GM23338 (cell line): ENCODE results near the gene CABP4.

Source experiments
- CREB1 ChIP-seq: fragments of 250-450 bp; sonication (Bioruptor Pico); IDR thresholded peaks from 2 replicates; pipeline ENCODE4 v1.5.0; 2020; ENCODE audit warnings: low read depth, mild to moderate bottlenecking, moderate library complexity
- EZH2 ChIP-seq: fragments of 200-600 bp; sonication (generic); IDR thresholded peaks from one replicate; pipeline ENCODE4 v1.8.0; 2017; ENCODE audit warnings: antibody characterized with exemption, mild to moderate bottlenecking, low read depth; ENCODE audit not compliant: unreplicated experiment
- EZH2phosphoT487 ChIP-seq: fragments of 200-600 bp; sonication (generic); IDR thresholded peaks from one replicate; pipeline ENCODE4 v1.8.1; 2018; ENCODE audit warnings: antibody characterized with exemption; ENCODE audit not compliant: unreplicated experiment
- JUNB ChIP-seq: IDR thresholded peaks from one replicate; pipeline ENCODE4 v1.6.1; 2016; ENCODE audit warnings: antibody characterized with exemption; ENCODE audit not compliant: unreplicated experiment
- NANOG ChIP-seq: IDR thresholded peaks from 2 replicates; pipeline ENCODE4 v1.6.1; 2016; ENCODE audit warnings: antibody characterized with exemption, borderline replicate concordance
- POLR2AphosphoS5 ChIP-seq: IDR thresholded peaks from 2 replicates; pipeline ENCODE4 v1.6.1; 2016; ENCODE audit warnings: antibody characterized with exemption, low read depth
- STAT1 ChIP-seq: IDR thresholded peaks from one replicate; pipeline ENCODE4 v1.6.1; 2016; ENCODE audit warnings: antibody characterized with exemption; ENCODE audit not compliant: unreplicated experiment
- ZNF331 ChIP-seq: fragments of 250-450 bp; sonication (Bioruptor Pico); IDR thresholded peaks from 2 replicates; pipeline ENCODE4 v1.5.0; 2020; ENCODE audit warnings: low read depth, mild to moderate bottlenecking, moderate library complexity
- TF ChIP-seq, protein P1 (sequence below), 2 experiments: fragments of 200-600 bp in 1 of 2; sonication (generic) in 1 of 2; conservative IDR thresholded peaks; 2 replicates each; pipeline versions ENCODE4 v1.5.1 to v1.6.1; 2016 to 2017; ENCODE audit warnings: antibody characterized with exemption in 2 of 2, low read depth in 2 of 2, mild to moderate bottlenecking in 2 of 2, moderate library complexity in 1 of 2
- TF ChIP-seq, protein P2 (sequence below): IDR thresholded peaks from 2 replicates; pipeline ENCODE4 v1.6.1; 2016; ENCODE audit warnings: antibody characterized with exemption
- TF ChIP-seq, protein P3 (sequence below): fragments of 250-450 bp; sonication (Bioruptor Pico); IDR thresholded peaks from 2 replicates; pipeline ENCODE4 v1.5.0; 2020; ENCODE audit warnings: mild to moderate bottlenecking, moderate library complexity
- TF ChIP-seq, protein P4 (sequence below): IDR thresholded peaks from one replicate; pipeline ENCODE4 v1.6.1; 2018; ENCODE audit warnings: antibody characterized with exemption; ENCODE audit not compliant: unreplicated experiment

GRCh38 chr11:67438158-67438902 lies 16.8 kb upstream of the CABP4 start:
- TF ChIP-seq CREB1 (no peak), POLR2AphosphoS5 (no peak; the same call in 1 of the 2 replicates), EZH2 (no peak), EZH2phosphoT487 (no peak), NANOG (no peak), JUNB (no peak), STAT1 (no peak), ZNF331 (no peak)
- TF ChIP-seq, protein P1, sequence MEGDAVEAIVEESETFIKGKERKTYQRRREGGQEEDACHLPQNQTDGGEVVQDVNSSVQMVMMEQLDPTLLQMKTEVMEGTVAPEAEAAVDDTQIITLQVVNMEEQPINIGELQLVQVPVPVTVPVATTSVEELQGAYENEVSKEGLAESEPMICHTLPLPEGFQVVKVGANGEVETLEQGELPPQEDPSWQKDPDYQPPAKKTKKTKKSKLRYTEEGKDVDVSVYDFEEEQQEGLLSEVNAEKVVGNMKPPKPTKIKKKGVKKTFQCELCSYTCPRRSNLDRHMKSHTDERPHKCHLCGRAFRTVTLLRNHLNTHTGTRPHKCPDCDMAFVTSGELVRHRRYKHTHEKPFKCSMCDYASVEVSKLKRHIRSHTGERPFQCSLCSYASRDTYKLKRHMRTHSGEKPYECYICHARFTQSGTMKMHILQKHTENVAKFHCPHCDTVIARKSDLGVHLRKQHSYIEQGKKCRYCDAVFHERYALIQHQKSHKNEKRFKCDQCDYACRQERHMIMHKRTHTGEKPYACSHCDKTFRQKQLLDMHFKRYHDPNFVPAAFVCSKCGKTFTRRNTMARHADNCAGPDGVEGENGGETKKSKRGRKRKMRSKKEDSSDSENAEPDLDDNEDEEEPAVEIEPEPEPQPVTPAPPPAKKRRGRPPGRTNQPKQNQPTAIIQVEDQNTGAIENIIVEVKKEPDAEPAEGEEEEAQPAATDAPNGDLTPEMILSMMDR (conservative IDR thresholded peaks at IDR 0.05; ENCODE audit: low read depth in 2 of 2), result no peak
- TF ChIP-seq, protein P2, sequence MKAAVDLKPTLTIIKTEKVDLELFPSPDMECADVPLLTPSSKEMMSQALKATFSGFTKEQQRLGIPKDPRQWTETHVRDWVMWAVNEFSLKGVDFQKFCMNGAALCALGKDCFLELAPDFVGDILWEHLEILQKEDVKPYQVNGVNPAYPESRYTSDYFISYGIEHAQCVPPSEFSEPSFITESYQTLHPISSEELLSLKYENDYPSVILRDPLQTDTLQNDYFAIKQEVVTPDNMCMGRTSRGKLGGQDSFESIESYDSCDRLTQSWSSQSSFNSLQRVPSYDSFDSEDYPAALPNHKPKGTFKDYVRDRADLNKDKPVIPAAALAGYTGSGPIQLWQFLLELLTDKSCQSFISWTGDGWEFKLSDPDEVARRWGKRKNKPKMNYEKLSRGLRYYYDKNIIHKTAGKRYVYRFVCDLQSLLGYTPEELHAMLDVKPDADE, result no peak
- TF ChIP-seq, protein P3, sequence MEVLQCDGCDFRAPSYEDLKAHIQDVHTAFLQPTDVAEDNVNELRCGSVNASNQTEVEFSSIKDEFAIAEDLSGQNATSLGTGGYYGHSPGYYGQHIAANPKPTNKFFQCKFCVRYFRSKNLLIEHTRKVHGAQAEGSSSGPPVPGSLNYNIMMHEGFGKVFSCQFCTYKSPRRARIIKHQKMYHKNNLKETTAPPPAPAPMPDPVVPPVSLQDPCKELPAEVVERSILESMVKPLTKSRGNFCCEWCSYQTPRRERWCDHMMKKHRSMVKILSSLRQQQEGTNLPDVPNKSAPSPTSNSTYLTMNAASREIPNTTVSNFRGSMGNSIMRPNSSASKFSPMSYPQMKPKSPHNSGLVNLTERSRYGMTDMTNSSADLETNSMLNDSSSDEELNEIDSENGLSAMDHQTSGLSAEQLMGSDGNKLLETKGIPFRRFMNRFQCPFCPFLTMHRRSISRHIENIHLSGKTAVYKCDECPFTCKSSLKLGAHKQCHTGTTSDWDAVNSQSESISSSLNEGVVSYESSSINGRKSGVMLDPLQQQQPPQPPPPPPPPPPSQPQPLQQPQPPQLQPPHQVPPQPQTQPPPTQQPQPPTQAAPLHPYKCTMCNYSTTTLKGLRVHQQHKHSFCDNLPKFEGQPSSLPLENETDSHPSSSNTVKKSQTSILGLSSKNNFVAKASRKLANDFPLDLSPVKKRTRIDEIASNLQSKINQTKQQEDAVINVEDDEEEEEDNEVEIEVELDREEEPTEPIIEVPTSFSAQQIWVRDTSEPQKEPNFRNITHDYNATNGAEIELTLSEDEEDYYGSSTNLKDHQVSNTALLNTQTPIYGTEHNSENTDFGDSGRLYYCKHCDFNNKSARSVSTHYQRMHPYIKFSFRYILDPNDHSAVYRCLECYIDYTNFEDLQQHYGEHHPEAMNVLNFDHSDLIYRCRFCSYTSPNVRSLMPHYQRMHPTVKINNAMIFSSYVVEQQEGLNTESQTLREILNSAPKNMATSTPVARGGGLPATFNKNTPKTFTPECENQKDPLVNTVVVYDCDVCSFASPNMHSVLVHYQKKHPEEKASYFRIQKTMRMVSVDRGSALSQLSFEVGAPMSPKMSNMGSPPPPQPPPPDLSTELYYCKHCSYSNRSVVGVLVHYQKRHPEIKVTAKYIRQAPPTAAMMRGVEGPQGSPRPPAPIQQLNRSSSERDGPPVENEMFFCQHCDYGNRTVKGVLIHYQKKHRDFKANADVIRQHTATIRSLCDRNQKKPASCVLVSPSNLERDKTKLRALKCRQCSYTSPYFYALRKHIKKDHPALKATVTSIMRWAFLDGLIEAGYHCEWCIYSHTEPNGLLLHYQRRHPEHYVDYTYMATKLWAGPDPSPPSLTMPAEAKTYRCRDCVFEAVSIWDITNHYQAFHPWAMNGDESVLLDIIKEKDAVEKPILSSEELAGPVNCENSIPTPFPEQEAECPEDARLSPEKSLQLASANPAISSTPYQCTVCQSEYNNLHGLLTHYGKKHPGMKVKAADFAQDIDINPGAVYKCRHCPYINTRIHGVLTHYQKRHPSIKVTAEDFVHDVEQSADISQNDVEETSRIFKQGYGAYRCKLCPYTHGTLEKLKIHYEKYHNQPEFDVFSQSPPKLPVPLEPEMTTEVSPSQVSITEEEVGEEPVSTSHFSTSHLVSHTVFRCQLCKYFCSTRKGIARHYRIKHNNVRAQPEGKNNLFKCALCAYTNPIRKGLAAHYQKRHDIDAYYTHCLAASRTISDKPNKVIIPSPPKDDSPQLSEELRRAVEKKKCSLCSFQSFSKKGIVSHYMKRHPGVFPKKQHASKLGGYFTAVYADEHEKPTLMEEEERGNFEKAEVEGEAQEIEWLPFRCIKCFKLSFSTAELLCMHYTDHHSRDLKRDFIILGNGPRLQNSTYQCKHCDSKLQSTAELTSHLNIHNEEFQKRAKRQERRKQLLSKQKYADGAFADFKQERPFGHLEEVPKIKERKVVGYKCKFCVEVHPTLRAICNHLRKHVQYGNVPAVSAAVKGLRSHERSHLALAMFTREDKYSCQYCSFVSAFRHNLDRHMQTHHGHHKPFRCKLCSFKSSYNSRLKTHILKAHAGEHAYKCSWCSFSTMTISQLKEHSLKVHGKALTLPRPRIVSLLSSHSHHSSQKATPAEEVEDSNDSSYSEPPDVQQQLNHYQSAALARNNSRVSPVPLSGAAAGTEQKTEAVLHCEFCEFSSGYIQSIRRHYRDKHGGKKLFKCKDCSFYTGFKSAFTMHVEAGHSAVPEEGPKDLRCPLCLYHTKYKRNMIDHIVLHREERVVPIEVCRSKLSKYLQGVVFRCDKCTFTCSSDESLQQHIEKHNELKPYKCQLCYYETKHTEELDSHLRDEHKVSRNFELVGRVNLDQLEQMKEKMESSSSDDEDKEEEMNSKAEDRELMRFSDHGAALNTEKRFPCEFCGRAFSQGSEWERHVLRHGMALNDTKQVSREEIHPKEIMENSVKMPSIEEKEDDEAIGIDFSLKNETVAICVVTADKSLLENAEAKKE (CRISPR knock-in tag), result no peak
- TF ChIP-seq, protein P4, sequence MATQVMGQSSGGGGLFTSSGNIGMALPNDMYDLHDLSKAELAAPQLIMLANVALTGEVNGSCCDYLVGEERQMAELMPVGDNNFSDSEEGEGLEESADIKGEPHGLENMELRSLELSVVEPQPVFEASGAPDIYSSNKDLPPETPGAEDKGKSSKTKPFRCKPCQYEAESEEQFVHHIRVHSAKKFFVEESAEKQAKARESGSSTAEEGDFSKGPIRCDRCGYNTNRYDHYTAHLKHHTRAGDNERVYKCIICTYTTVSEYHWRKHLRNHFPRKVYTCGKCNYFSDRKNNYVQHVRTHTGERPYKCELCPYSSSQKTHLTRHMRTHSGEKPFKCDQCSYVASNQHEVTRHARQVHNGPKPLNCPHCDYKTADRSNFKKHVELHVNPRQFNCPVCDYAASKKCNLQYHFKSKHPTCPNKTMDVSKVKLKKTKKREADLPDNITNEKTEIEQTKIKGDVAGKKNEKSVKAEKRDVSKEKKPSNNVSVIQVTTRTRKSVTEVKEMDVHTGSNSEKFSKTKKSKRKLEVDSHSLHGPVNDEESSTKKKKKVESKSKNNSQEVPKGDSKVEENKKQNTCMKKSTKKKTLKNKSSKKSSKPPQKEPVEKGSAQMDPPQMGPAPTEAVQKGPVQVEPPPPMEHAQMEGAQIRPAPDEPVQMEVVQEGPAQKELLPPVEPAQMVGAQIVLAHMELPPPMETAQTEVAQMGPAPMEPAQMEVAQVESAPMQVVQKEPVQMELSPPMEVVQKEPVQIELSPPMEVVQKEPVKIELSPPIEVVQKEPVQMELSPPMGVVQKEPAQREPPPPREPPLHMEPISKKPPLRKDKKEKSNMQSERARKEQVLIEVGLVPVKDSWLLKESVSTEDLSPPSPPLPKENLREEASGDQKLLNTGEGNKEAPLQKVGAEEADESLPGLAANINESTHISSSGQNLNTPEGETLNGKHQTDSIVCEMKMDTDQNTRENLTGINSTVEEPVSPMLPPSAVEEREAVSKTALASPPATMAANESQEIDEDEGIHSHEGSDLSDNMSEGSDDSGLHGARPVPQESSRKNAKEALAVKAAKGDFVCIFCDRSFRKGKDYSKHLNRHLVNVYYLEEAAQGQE, result no peak
